Measurements from ENCODE around the gene KLK1.
"Not testable (repeated sequence)": the region's sequence is repeated elsewhere in the genome, so short reads cannot be mapped to it uniquely, and the experiment has no call there.

The KLK1 gene

GRCh38 chr19:50812474-50812873, 11.1 kb downstream of the KLK1 start:
- no peak for DNase-seq

DNA sequence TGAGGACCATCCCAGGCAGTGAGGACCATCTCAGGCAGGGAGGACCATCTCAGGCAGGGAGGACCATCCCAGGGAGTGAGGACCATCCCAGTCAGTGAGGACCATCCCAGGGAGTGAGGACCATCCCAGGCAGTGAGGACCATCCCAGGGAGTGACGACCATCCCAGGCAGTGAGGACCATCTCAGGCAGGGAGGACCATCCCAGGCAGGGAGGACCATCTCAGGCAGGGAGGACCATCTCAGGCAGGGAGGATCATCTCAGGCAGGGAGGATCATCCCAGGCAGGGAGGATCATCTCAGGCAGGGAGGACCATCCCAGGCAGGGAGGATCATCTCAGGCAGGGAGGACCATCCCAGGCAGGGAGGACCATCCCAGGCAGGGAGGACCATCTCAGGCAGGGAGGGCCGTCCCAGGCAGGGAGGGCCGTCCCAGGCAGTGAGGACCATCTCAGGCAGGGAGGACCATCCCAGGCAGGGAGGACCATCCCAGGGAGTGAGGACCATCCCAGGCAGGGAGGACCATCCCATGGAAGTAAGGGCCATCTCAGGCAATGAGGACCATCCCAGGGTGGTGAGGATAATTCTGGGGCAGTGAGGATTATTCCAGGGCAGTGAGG, 11.9 kb downstream of the KLK1 start:
- DNase-seq, result not testable (repeated sequence)

- DNase-seq, result no peak
Measured at GRCh38 chr19:50808856-50809255, 14.7 kb downstream of the KLK1 start.

DNA sequence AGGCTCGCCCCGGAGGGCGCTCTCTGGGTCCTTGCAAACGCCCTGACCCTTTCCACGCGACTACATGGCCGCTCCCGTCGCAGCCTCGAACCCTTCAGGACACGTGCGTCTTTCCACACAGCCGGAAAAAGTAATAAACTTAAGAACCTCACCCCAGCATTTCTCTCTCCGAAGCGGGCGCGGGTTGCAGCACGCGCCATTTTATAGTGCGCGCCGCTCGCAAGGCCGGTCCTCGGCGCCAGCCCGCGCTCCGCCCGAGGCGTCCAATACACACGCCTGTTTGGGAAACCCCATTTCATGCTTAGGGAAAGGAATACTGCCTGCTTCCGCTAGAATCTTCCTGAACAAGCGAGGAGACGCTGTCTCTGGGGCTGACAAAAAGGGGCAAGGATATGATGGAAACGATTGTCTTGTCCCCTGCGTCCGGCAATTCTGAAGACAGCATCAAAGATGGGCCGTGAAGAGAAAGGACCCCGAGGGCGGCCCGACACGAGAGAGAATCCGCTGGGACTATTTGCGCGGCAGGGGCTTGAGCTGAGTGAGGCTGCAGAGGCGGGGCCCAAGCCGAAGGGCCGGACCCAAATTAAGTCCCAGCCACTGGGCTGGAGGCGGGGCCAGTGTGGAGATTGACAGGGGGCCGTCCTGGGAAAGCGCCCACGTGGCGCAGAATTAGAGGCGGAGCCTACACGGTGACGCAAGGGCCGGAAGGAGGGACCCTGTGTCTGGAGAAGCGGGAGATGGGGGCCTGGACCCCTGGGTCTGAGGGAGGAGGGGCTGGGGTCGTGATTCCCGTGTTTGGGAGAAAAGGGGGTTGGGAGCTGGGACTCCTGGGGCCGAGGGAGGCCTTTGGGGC, 18.9 kb downstream of the KLK1 start:
- peak; percentile 98 for DNase-seq

GRCh38 chr19:50803633-50804419, 19.8 kb downstream of the KLK1 start:
- DNase-seq, result peak; percentile 71

DNA sequence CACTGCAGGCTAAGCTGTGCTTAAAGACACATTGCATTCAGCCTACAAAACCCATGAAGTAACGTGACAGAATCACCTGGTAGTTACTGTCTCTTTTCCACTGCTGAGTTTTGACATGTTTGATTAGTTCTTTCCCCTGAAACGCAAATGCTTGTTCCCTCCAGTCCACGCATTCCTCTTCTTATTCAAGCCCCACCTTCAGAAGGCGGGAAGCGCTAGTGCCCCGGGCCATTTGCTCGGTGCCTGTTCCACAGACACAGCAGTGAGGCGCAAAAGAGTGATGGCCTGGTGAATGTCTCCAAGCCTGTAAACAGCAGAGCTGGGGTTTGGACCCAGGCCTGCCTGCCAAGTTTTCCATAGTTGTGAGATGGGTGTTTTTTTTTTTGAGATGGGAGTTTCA, 22.5 kb downstream of the KLK1 start:
- no peak for DNase-seq

GRCh38 chr19:50799547-50799851, 24.1 kb downstream of the KLK1 start:
- no peak for DNase-seq

DNA sequence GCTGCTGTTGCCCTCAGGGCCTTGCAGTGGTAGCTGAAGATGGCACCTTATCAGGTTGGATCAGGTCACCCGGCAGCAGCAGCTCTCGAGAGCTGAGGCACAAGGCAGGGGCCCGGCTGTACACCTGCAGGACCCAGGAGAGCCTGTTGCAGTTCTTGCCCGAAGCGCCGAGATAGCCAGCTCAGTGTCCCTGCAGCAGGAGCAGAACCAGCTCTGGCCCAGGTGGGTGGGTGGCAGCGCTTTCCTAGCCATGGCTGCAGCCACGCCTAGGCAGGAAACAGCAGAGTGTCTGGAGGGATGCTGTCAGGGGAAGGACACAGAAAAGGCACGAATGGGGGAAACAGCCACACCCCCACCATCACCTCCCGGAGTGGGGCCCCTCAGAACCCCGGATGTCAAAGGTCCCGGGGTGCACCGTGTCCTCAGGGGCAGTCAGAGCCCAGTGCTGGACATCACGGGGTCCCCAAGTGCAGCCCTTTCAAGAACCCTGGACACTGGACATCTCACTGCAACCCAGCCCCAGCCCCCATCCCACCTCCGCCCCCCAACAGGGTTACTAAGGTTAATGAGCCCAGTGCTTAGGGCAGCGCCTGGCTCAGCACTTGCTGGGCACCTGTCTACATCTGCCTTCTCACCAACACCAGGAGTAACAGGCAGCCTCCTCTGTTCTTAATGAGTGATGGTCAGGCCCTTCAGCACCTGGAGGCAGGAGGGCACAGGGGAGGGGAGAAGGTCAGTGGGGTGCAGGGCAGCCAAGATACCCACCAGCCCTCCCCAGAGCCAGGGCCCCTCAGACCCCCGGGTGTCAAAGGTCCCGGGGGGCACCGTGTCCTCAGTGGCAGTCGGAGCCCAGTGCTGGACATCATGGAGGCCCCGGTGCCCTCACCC, 24.7 kb downstream of the KLK1 start:
- DNase-seq, result no peak

GRCh38 chr19:50797781-50798658, 25.6 kb downstream of the KLK1 start:
- DNase-seq, result no peak

DNA sequence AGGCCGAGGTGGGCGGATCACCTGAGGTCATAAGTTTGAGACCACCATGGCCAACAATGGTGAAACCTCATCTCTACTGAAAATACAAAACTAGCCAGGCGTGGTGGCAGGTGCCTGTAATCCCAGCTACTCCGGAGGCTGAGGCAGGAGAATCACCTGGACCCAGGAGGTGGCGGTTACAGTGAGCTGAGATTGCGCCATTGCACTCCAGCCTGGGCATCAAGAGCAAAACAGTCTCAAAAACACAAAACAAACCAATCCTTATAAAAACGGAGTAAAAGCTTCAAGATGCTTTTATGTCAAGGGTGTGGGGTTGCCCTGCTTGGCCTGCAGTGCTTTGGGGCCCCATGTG, 26.2 kb downstream of the KLK1 start:
- no peak for DNase-seq

GRCh38 chr19:50796634-50797428, 26.8 kb downstream of the KLK1 start:
- DNase-seq, result peak; percentile 73

DNA sequence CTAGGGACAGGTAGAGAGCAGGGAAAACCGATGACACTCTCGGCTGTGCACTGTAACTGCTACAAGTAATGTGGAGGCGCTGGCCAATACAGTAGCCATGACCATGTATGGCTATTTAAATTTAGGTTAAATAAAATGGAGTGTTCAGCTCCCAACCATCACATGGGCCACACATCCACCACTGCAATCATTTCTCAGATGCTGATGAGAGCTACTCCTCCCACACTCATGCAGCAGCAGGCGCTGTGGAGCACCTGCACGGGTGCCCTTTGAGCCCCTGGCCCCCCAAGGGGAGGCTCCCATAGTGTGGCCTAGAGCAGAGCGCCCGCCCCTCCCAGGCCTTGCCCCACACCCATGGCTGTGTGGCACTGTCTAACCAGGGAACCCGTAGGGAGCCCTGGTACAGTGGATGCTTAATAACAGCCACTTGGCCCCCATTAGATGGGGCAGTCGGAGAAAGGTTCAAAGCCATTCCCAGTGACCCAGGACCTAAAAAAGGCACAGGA, 27.4 kb downstream of the KLK1 start:
- peak; percentile 75 for DNase-seq

DNA sequence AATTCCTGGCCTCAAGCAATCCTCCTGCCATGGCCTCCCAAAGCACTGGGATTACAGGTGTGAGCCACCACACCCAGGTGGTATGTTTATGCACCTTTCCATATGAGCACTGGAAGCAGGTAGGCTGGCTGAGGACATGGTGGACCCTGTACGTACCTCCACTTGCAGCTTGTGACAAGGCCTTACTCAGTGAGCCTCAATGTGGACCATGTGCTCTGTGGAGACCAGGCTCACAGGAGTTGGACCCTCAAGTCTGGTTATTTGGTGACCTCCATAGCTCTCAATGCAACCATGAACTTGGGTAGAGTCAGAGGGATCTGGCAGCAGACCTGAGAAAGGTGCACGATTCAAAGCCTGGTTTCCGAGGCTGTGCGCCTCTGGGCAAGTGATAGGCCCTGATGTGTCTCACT, 27.9 kb downstream of the KLK1 start:
- peak; percentile 72 for DNase-seq

DNA sequence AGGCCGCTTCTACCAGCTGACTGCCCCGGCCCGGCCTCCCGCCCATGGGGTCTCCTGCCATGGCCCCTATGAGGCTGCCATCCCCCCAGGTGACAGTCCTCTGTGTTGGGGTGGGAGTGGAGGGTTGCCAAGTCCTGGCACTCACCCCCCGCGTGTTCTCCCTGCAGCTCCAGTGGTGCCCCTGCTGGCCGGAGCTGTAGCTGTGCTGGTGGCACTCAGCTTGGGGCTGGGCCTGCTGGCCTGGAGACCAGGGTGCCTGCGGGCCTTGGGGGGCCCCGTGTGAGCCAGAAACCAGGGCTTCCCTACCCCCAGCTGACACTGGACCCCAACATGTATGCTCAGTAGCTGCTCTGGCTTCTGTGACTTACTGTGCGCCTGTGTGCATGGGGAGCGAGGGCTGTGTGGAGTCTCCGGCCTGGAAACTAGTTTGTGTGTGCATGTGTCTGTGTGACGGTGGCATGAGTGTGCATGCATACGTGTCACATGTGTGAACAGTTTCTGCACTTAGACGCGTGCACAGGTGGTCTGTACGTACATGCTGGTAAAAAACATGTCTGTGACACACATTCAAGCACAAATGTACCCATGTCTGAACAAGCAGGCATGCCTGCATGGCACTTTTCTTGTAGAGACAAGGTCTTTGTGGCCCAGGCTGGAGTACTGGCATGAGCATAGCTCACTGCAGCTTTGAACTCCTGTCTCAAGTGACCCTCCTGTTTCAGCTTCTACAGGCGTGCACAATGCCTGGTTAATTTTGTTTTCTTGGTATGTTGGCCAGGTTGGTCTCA, 28.5 kb downstream of the KLK1 start:
- peak; percentile 84 for DNase-seq

DNA sequence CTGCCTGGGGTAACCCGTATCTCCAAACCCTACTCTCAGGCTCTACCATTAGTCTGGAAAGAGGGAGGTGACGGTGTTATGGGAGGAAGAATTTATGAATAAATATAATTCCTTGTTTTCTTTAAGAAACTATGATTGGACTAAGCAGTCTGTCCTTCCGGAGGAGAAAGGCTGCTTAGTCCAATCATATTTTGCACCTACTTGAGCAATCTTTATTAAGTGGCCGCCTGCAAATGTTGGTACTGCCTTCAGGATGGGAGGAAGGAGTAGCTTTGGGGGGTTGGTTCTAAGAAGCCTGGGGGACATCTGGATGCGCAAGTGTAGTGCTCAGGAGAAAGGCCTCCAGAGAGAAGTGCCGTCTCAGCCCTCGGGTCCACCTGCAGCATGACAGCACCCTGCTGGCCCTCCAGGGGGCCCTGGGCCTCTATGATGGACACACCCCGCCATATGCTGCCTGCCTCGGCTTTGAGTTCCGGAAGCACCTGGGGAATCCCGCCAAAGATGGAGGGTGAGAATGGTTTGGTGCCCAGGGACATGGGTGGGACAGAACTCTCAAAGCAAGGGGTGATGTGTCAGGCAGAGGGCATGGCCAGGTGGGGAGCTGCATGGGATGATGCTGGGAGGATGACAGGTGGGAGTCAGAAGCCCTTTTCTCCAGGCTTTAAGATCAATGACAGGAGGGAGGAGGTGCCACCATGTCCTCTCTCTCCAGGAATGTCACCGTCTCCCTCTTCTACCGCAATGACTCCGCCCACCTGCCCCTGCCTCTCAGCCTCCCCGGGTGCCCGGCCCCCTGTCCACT, 29.3 kb downstream of the KLK1 start:
- peak; percentile 80 for DNase-seq

GRCh38 chr19:50793558-50794065, 30.0 kb downstream of the KLK1 start:
- no peak for DNase-seq

DNA sequence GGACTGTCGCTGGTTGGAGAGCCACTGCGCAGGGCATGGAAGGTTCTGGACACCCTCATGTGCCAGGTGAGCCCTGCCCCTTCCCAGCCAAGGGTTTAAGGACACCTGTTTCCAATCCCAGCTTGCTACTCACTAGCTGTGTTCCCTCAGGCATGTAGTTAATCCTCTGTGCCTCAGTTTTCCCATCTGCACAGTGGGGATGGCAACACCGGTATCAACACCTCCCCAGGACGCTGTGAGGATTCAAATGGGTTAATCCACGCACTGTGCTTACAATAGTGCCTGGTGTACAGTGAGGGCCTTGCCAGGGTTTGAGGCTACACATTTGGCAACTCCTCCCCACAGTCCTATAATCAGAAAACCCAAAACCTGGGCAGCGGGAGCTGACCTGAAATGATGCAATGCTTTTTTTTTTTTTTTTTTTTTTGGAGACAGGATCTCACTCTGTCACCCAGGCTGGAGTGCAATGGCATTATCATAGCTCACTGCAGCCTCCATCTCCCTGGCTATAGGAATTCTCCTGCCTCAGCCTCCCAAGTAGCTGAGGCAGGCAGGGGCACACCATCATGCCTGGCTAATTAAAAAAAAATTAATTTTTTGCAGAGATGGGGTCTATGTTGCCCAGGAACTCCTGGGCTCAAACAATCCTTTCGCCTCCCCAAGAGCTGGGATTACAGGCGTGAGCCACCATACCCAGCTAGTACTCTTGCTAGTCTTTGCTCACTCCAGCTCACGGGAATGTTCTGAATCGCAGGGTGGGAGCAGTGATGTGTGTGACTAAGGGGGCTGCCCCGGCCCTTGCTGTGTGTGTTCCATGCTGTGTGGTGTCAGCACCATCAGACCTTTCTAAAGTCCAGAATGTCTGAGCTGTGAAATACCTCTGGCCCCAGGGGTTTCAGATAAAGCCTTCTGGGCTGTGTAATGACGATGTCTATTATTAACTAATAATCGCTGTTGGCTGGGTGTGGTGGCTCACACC, 31.0 kb downstream of the KLK1 start:
- no peak for DNase-seq
